Activated effector memory CD4-positive, alpha-beta T cell treated with Interleukin-2 at 50 U/mL for 16 hours (primary cell): ENCODE measurements around the gene MRPS33.
"Not testable (repeated sequence)": the region's sequence is repeated elsewhere in the genome, so short reads cannot be mapped to it uniquely, and the experiment has no call there.

Experiments used
- DNase-seq: peaks from one replicate; pipeline ENCODE4 v3.0.0-alpha.2; 2020

The MRPS33 gene

GRCh38 chr7:141012044-141012685, 2.6 kb downstream of the MRPS33 start:
- DNase-seq: peak; percentile 64

- no peak for DNase-seq
Measured at GRCh38 chr7:141011443-141011842, 3.3 kb downstream of the MRPS33 start.

- DNase-seq: no peak
Measured at GRCh38 chr7:141003172-141004065, 11.3 kb downstream of the MRPS33 start.

GRCh38 chr7:141001546-141001945, 13.2 kb downstream of the MRPS33 start:
- DNase-seq: no peak

DNA sequence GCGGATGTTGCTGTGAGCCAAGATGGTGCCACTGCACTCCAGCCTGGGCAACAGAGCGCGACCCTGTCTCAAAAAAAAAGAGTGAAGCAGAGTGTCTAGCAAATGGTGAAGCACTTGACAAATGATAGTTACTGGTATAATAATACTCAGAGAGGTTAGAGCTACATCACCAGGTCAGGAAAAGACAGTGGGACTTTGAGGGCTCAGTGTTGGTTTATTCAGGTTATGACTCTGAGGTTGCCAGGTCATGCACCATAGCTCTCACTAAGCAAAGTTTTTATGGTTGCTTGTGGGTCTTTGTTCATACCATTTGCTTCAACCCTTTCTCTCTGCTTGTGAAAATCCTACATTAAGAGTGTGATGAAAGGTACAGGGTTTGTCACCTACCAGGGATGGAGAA, 13.6 kb downstream of the MRPS33 start:
- no peak for DNase-seq

GRCh38 chr7:140998715-140999114, 16.0 kb downstream of the MRPS33 start:
- DNase-seq: no peak

GRCh38 chr7:140992422-140992821, 22.3 kb downstream of the MRPS33 start:
- no peak for DNase-seq

GRCh38 chr7:140990193-140990962, 24.4 kb downstream of the MRPS33 start:
- no peak for DNase-seq

DNA sequence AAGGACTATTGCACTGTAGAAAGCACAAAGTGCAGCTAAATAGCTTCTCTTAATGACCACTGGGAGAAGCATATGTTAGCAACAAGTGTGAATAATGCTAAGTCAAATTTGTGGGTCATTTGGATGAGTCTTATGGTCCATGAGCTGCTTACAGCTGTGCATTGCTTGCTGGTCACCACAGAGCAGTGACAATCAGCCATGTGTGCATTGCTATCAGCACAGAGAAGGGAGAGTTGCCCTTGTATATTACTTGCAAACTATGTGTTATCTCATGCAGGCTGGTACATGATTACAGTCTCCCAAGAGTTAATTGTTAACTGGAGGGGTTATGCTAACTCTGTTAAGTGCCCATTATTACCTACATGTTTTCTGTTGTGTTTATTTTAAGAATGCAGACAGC, 25.7 kb downstream of the MRPS33 start:
- no peak for DNase-seq

DNA sequence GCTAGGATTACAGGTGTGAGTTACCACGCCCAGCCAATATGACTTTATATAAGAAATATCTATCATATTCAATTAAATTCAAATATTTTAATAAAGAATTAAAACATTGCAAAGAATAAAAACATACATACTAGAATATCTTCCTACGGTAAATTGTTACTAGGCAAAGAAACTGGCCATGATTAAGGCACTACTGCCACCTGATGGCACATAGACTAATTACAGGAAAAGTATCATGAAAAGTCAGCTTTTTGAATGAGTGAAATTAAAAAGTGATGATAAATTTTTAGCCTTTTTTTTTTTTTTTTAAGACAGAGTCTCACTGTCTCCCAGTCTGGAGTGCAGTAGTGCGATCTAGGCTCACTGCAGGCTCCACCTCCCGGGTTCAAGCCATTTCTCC, 30.9 kb downstream of the MRPS33 start:
- DNase-seq: no peak

- DNase-seq: no peak
Measured at GRCh38 chr7:140982508-140982907, 32.2 kb downstream of the MRPS33 start.

DNA sequence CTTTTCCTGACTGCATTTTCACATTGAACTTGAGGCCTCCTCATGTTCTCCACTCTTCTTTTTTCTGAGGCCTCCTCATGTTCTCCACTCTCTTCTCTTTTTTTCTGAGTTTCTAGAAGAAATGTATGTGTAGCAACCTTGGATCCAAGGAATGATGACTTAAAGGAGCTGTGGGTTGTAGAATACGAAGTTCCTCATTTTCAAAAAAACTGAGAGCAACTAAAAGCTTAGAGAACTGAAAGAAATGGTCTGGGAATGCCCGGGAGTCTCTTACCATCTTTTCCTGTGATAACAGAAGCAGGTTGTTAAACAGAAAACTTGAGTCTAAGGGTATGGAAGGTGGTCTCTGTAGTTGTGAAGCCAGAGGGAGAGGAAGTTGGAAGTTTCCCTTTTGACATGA, 32.8 kb downstream of the MRPS33 start:
- DNase-seq: no peak

DNA sequence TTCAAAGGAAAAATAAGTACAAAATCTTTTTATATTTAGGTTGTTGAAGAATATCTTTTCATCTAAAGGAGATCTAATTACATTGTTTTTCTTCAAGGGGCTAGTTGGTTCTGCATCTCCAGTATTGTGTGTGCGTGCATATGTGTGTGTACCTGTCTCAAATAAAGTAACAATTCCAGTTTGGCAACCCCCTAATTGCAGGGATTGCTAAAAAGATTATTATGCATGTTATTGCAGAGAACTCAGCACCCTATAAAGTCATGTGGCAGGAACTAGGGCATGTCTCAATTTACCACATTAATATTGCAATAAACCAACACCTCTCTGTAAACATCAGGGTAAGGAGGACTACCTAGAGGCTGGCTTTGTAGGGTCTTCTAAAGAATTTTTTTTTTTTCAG, 37.0 kb downstream of the MRPS33 start:
- DNase-seq: no peak

- no peak for DNase-seq
Measured at GRCh38 chr7:140972876-140973829, 41.6 kb downstream of the MRPS33 start.

- DNase-seq: no peak
Measured at GRCh38 chr7:140972344-140972743, 42.4 kb downstream of the MRPS33 start.

GRCh38 chr7:140967438-140967837, 47.3 kb downstream of the MRPS33 start:
- DNase-seq: no peak

DNA sequence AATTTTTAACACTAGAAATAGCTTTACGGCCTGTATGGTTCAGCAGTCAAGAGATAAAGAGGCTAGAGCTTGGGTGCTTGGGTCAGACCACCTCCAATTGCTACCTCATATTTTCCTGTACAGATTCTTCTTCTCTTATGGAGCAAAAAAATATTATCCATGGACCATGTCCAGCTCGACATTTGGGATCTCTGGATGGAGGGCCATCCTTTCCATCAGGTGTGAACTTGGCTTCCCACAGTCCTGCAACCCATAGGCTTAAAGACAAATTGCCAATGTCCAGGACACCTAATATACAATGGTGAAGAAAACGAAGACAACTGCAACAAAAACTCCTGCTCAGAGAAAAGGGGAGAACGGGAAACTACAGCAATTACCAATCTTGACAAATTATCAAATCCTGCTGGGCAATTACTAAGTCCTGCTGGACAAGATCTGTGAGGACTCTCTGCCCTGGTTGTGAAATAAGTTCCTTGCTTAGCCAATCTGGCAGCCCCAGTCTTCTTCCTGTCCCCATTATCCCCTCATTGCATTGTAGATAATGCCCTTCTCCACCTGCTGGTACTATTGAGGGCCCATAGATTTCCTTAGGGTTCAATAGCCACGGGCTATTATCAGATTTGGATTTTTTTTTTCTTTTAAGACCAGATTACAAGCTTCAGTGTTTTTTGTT, 48.1 kb downstream of the MRPS33 start:
- DNase-seq: no peak

- DNase-seq: no peak
Measured at GRCh38 chr7:140961117-140961516, 53.6 kb downstream of the MRPS33 start.

DNA sequence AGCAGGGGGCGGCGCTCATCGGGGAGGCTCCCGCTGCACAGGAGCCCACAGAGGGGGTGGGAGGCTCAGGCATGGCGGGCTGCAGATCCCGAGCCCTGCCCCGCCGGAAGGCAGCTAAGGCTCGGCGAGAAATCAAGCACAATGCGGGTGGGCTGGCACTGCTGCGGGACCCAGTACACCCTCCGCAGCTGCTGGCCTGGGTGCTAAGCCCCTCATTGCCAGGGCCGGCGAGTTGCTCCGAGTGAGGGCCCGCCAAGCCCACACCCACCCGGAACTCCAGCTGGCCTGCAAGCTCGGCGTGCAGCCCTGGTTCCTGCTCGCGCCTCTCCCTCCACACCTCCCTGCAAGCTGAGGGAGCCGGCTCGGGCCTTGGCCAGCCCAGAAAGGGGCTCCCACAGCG, 57.8 kb downstream of the MRPS33 start:
- DNase-seq: not testable (repeated sequence)
